LNCaP clone FGC (cell line): Measurements from ENCODE around the gene CD47.

Source experiments
- DNase-seq: peaks from one replicate; pipeline ENCODE4 v3.0.0-alpha.2; 2011; ENCODE audit warnings: low read depth
- H3K4me3 ChIP-seq: 2 replicates; pipeline ENCODE4 v1.5.1; 2011; ENCODE audit warnings: mild to moderate bottlenecking, low read depth, low read length, control low read depth
- TF ChIP-seq, protein P1 (sequence below): IDR thresholded peaks from 2 replicates; pipeline ENCODE4 v1.5.1; 2012; ENCODE audit warnings: mild to moderate bottlenecking; ENCODE audit not compliant: control insufficient read depth, insufficient read depth; ENCODE audit errors: extremely low read depth

The CD47 gene

DNA sequence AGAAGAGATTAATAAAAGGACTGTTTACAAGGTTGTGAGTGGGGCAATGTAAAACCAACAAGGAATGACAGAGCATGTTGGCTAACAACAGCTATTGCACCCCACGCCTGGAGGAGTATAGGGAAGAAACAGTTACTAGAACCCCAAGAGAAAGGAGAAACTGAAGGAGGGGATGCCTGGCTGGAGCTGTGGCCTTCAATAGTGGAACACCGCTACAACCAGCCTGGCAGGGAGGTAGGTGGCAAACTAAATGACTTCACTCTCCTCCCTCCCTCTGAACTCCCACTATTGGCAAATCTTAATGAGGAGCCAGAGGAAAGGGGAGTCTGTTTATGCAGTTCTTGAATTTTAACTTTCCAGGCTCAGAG lies 7.2 kb upstream of the CD47 start:
- TF ChIP-seq, protein P1, sequence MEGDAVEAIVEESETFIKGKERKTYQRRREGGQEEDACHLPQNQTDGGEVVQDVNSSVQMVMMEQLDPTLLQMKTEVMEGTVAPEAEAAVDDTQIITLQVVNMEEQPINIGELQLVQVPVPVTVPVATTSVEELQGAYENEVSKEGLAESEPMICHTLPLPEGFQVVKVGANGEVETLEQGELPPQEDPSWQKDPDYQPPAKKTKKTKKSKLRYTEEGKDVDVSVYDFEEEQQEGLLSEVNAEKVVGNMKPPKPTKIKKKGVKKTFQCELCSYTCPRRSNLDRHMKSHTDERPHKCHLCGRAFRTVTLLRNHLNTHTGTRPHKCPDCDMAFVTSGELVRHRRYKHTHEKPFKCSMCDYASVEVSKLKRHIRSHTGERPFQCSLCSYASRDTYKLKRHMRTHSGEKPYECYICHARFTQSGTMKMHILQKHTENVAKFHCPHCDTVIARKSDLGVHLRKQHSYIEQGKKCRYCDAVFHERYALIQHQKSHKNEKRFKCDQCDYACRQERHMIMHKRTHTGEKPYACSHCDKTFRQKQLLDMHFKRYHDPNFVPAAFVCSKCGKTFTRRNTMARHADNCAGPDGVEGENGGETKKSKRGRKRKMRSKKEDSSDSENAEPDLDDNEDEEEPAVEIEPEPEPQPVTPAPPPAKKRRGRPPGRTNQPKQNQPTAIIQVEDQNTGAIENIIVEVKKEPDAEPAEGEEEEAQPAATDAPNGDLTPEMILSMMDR = no peak
- DNase-seq = no peak
- H3K4me3 ChIP-seq = no peak overlapping the region

DNA sequence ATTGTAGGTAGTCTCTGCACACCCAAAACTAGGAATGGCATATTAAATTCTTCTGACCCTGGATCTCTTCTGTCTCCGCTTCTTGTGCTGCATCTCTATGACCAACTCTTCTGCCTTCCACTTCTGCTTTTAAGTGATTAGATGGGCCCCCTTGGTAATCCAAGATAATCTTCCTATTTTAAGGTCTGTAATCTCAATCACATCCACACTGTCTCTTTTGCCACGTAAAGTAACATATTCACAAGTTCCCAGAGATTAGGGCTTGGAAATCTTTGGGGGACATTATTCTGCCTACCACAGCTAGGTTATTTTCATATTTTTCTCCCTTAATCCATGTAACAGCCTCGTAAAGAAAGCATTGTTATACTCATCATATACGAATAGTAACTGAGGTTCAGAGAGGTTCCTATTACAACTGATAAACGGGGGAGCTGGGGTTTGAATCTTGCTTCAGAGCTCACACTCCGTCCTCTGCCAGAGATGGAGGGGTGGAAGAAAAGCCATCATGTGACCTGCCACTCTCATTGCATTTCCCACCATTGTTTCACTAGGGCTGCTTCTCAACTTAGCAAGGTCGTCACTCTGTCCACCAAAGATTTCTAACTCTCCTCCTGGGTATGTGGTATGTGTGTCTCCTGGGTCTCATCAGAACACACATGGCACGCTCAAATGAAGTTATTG lies 6.6 kb upstream of the CD47 start:
- H3K4me3 ChIP-seq = no peak overlapping the region
- TF ChIP-seq, protein P1 = no peak
- DNase-seq = no peak

GRCh38 chr3:108096532-108097321 lies 5.9 kb upstream of the CD47 start:
- DNase-seq = no peak
- TF ChIP-seq, protein P1 = no peak
- no peak overlapping the region for H3K4me3 ChIP-seq

DNA sequence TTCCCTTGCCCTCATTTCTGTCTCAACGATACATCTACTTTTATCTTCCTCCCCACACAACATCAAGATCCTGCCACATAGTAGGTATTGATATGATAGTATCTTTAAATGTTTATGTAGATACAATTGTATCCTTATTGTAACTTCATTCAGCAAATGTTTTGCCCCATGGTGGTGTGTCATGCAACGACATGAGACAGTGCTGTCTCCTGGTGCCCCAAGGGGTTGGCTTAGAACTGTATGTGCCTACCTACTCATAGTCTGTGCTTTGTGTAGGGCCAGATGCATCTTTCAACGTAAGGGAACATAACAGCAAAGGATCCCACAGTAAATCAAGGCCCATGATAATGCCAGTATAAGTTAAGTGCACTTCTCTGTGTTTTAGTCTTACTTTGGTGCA lies 2.8 kb upstream of the CD47 start:
- no peak overlapping the region for H3K4me3 ChIP-seq
- TF ChIP-seq, protein P1 = no peak
- DNase-seq = no peak

DNA sequence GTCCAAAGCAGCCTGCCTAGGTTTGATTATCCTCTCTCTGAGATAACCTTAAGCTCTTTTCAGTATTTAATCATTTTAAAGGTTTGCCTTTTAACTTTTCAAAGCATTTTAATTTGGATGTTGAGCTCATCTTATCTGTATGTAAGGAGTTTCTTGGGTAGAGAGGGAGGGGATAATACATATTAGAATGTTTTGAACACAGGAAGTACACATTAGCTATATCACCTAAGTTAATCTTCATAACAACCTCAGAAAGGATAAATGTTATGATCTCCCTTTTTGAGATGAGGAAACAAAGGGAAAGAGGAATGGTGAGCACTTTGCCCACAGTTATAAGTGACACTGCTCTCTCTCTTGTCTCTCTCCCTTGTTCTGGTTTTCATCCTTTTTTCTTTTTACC lies 2.2 kb upstream of the CD47 start:
- DNase-seq = no peak
- TF ChIP-seq, protein P1 = no peak
- no peak overlapping the region for H3K4me3 ChIP-seq

- TF ChIP-seq, protein P1 = no peak
- no peak for DNase-seq
- H3K4me3 ChIP-seq = no peak overlapping the region
These were observed 1.7 kb upstream of the CD47 start for GRCh38 chr3:108092501-108092900.
